Activated naive CD8-positive, alpha-beta T cell treated with anti-CD3 and anti-CD28 coated beads for 36 hours (primary cell): ENCODE results near the gene GAPDH. TPM values are rescaled to one million over a fixed set of nuclear protein-coding genes. Genes with fewer than 3 reads are reported as not detected.
"Not testable (repeated sequence)": the region's sequence is repeated elsewhere in the genome, so short reads cannot be mapped to it uniquely, and the experiment has no call there.

ENCODE experiments used
- DNase-seq: peaks from one replicate; pipeline ENCODE4 v3.0.0; 2021
- H3K27ac Mint-ChIP-seq: one replicate; pipeline ENCODE4 v1.8.0; 2022; ENCODE audit warnings: mild to moderate bottlenecking, moderate library complexity, mixed read lengths
- H3K27me3 Mint-ChIP-seq: one replicate; pipeline ENCODE4 v1.8.0; 2022; ENCODE audit warnings: mild to moderate bottlenecking, mixed read lengths
- H3K36me3 Mint-ChIP-seq: one replicate; pipeline ENCODE4 v1.8.0; 2021; ENCODE audit warnings: mild to moderate bottlenecking, mixed read lengths
- H3K4me1 Mint-ChIP-seq: one replicate; pipeline ENCODE4 v1.8.0; 2021; ENCODE audit warnings: mixed read lengths
- H3K4me3 Mint-ChIP-seq: one replicate; pipeline ENCODE4 v1.8.0; 2022; ENCODE audit warnings: mild to moderate bottlenecking, moderate library complexity, mixed read lengths
- H3K9me3 Mint-ChIP-seq: one replicate; pipeline ENCODE4 v1.8.0; 2022; ENCODE audit warnings: mixed read lengths
- total RNA-seq, 2 experiments: library from RNA; stranded (reverse); gene quantifications; one replicate each; pipeline ENCODE4 v1.2.3, GENCODE V29; 2021

GAPDH gene
- total RNA-seq, 2 experiments from 2014 or later = 8,986 to 9,154 TPM

DNA sequence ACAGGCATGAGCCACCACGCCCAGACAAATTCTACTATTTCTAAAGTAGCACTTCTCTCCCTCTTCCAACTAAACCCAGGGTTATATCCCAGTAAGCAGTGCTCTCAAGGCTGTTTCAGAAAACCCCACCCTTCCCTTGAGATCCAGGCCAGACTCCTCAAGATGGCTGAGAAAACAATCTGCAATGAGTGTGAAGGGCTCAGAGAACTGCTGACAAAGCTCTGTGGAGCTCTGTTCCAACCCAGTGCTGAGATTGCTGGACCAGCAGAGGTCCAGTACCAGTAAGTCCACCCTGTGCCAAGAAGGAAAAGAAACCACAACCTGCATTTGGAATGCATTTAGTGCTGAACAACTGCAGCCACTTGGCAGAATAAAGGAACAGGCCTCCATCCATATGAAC lies 25.2 kb downstream of the GAPDH start:
- Mint-ChIP-seq H3K36me3 (peaks cover 47% of the 10 kb centered on the region), H3K4me3 (no peak overlapping the region), H3K9me3 (no peaks in the 10 kb centered on the region), H3K27me3 (no peaks in the 10 kb centered on the region), H3K4me1 (peaks cover 32% of the 10 kb centered on the region), H3K27ac (peak overlapping the region; percentile 66)
- no peak for DNase-seq

DNA sequence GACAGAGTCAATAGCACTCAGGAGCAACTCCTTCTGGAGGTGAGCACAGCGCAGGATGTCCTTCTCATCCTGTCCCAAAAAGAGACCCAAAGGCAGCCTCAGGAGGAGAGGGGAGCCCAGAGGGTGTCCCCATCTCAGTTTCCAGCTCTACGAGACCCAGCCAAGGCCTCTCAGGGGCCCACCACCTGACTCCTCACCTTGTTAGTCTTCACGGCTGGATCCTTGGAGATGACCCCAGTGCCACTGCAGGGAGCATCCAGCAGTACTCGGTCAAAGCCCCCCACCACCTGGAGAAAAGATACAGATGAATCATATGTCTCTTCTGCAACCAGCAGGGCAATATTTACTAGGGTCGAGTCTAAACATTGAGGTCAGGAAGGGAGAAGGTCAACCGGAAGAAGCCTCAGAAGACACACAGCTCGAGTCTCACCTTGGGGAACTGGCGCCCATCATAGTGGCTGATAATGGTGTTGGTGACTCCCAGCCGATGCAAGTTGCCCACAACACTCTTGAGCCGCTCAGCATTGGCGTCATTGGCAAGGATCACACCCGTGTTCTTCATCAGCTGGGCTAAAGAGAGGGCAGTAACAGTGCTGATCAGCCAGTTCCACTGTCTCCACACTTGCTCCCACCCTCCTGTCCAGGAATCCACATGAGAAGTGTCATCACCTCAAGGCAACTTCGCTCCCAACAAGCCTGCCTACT lies 26.3 kb downstream of the GAPDH start:
- Mint-ChIP-seq H3K36me3 (peaks cover 50% of the 10 kb centered on the region), H3K4me1 (peaks cover 32% of the 10 kb centered on the region), H3K27me3 (no peaks in the 10 kb centered on the region), H3K4me3 (no peak overlapping the region), H3K27ac (peak overlapping the region; percentile 17), H3K9me3 (no peaks in the 10 kb centered on the region)
- no peak for DNase-seq

DNA sequence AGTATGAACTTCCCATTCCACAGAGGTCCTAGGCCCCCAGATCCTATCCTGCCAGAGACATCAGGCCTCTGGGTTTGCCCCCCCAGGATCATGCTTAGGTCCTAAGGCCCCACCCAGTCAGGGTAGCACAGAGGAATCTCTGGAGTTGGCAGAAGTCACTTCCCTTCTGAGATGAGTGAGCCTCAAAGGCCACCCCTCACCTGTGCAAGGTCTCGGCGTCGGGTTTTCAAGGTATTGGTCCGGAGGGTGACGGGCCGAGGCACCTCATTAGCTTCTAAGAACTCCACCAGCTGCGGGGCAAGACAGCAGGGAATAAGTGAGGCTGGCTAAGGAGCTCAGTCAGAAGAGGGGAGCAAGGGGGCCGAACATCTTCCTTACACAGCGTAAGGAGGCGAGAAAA lies 28.6 kb downstream of the GAPDH start:
- no peak overlapping the region for H3K4me3 Mint-ChIP-seq
- no peaks in the 10 kb centered on the region for H3K9me3 Mint-ChIP-seq
- peak overlapping the region; percentile 56 for H3K27ac Mint-ChIP-seq
- peaks cover 42% of the 10 kb centered on the region for H3K4me1 Mint-ChIP-seq
- H3K36me3 Mint-ChIP-seq = peaks cover 64% of the 10 kb centered on the region
- peaks cover under 1% of the 10 kb centered on the region for H3K27me3 Mint-ChIP-seq
- no peak for DNase-seq

DNA sequence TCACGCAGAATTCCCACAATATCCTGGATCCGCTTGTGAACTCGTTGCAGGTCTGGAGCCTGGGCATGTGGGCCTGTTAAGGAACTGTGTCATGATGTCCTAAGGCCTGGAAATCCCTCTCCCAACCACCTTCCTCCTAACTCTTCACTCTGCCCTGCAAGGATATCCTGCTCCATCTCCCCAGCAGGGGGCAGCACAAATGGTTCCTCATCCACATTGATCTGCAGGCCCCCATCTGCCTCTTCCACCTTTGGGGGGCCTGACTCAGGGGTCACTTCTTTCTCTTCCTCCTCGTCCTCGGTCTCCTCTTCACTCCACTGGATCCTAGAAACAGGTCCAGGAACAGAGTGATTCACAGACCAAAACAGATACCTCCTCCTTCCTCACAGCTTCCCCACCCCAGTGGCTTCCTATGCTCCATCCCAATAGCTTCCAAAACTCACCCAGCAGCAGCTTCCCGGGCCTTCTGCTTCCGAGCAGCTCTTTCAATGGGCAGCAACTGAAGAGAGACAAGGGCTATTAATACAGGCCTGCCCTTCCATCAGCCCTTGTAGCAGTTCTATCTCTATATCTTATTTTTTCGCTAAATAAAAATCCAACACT lies 29.2 kb downstream of the GAPDH start:
- peaks cover 70% of the 10 kb centered on the region for H3K36me3 Mint-ChIP-seq
- no peaks in the 10 kb centered on the region for H3K9me3 Mint-ChIP-seq
- no peak overlapping the region for H3K27ac Mint-ChIP-seq
- peaks cover 4% of the 10 kb centered on the region for H3K27me3 Mint-ChIP-seq
- H3K4me1 Mint-ChIP-seq = peaks cover 43% of the 10 kb centered on the region
- DNase-seq = peak; percentile 61
- no peak overlapping the region for H3K4me3 Mint-ChIP-seq

DNA sequence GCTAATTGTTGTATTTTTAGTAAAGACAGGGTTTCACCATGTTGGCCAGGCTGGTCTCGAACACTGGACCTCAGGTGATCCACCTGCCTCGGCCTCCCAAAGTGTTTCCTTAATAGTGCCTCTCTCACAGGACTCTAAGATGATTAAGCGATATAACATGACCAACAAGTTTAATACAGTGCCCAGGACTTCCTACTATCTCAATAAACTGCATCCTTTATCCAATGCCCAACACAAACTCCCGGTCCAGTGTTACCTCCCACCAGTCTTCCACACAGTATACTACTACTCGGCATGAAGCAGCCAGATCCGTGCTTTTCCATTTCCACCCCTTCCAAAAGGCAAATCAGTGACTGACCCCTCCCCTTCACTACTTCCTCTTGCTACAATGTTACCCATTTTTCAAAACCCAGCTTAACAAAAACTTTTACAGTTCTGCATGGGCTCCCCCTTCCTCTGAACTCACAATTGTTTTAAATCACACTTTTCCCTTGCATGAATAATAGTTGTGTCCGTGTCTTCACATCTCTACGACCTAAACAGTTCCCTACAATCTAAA lies 32.9 kb downstream of the GAPDH start:
- Mint-ChIP-seq H3K27ac (peak overlapping the region; percentile 99), H3K27me3 (peaks cover 4% of the 10 kb centered on the region), H3K9me3 (no peaks in the 10 kb centered on the region), H3K4me1 (peaks cover 51% of the 10 kb centered on the region), H3K36me3 (peaks cover 55% of the 10 kb centered on the region), H3K4me3 (peak overlapping the region; percentile 100)
- DNase-seq = no peak

DNA sequence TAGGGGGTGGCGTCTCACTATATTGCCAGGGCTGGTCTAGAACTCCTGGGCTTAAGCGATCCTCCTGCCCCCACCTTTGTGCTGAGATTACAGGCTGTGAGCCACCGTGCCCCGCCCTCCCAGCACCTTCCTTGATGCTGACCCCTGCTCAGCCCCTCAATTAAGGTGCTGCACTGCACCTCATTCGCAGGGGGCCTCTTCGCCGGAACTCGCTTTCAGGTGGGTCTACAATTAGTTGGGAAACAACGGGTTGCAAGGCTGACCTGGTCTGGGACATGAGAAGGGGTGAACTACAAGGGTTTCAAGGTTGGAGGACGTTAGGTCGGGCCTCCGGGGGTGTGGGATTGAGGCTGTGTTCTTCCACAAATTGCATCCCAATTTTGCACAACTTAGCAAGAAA lies 35.0 kb downstream of the GAPDH start:
- peak overlapping the region; percentile 100 for H3K4me3 Mint-ChIP-seq
- H3K36me3 Mint-ChIP-seq = peaks cover 48% of the 10 kb centered on the region
- H3K4me1 Mint-ChIP-seq = peaks cover 46% of the 10 kb centered on the region
- peak overlapping the region; percentile 34 for H3K27ac Mint-ChIP-seq
- peaks cover 4% of the 10 kb centered on the region for H3K27me3 Mint-ChIP-seq
- DNase-seq = no peak
- H3K9me3 Mint-ChIP-seq = no peaks in the 10 kb centered on the region

DNA sequence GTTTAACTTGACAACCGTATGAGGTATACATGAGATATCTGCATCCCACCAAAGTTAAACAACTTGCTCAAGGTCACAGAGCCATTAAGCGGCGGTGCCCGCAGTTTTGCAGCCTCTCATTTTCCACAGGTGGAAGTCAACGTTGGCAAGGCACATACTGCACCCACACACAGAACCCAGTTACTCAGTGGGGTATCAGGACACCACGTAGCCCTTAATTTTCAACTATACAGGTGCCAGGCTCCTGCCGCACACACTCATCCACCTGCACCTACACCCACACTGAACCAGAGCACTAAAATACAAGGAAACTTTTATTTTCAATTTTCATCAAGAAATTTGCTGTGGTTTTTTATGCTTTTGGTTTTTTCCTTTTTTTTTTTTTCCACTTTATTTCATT lies 35.5 kb downstream of the GAPDH start:
- H3K27ac Mint-ChIP-seq = peak overlapping the region; percentile 64
- peak overlapping the region; percentile 100 for H3K4me3 Mint-ChIP-seq
- H3K27me3 Mint-ChIP-seq = peaks cover 4% of the 10 kb centered on the region
- peaks cover 43% of the 10 kb centered on the region for H3K36me3 Mint-ChIP-seq
- H3K9me3 Mint-ChIP-seq = no peaks in the 10 kb centered on the region
- DNase-seq = no peak
- H3K4me1 Mint-ChIP-seq = peaks cover 45% of the 10 kb centered on the region

DNA sequence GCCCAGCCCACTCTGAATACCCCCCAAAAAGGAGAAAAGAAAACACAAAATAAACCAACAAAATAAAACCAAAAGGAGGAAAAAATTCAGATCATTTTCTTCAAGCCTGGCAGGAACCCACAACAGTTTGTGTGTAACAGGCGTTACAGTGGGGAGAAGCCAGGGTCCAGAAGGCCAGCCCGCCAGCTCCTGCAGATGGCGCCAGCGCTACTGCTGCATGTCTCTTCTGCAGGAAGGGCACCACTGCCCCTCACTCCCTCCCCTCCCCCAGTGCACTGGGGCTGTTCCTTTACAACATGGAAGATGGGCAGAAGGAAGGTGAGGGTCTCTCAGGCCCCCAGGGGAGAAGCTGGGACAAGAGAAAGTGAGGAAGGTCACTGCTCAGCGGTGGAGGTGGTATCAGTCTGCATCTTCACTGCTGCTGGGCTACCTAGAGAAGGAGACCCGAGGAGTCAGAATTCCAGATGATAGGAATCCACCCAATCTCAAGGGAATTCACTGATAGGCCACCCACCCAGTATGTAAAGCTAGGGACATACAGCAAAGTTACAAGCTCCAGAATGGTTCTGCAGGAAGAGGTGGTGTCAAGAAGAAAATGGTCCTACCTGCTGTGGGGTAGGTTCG lies 36.1 kb downstream of the GAPDH start:
- Mint-ChIP-seq H3K4me1 (peaks cover 44% of the 10 kb centered on the region), H3K27ac (peak overlapping the region; percentile 64), H3K36me3 (peaks cover 38% of the 10 kb centered on the region)

DNA sequence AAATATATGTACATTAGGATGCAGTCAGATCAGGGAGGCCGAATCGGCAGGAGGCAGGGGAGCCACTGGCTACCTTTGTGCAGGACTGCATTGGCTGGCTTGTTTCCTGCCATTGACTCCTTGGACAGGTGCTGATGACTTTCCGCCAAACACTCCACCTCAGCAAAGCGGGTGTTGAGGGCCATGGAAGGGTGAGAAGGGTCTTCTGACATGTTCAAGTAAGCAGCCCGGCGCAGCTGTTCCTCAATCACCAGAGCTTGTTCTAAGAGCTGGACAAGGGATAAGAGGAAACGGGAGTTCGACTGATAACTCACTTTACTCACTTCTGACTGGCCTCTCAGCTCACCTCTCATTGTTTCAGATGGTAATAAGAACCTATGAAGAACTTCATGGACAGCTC lies 38.7 kb downstream of the GAPDH start:
- H3K9me3 Mint-ChIP-seq = no peaks in the 10 kb centered on the region
- peaks cover 23% of the 10 kb centered on the region for H3K4me1 Mint-ChIP-seq
- DNase-seq = no peak
- no peak overlapping the region for H3K27ac Mint-ChIP-seq
- H3K27me3 Mint-ChIP-seq = peaks cover 2% of the 10 kb centered on the region
- no peak overlapping the region for H3K4me3 Mint-ChIP-seq
- H3K36me3 Mint-ChIP-seq = peaks cover 21% of the 10 kb centered on the region

More for the DNA sequence above, 36.1 kb downstream of the GAPDH start:
- no peaks in the 10 kb centered on the region for H3K9me3 Mint-ChIP-seq
- H3K4me3 Mint-ChIP-seq = peak overlapping the region; percentile 8
- H3K27me3 Mint-ChIP-seq = peaks cover 4% of the 10 kb centered on the region
- DNase-seq = peak; percentile 50

DNA sequence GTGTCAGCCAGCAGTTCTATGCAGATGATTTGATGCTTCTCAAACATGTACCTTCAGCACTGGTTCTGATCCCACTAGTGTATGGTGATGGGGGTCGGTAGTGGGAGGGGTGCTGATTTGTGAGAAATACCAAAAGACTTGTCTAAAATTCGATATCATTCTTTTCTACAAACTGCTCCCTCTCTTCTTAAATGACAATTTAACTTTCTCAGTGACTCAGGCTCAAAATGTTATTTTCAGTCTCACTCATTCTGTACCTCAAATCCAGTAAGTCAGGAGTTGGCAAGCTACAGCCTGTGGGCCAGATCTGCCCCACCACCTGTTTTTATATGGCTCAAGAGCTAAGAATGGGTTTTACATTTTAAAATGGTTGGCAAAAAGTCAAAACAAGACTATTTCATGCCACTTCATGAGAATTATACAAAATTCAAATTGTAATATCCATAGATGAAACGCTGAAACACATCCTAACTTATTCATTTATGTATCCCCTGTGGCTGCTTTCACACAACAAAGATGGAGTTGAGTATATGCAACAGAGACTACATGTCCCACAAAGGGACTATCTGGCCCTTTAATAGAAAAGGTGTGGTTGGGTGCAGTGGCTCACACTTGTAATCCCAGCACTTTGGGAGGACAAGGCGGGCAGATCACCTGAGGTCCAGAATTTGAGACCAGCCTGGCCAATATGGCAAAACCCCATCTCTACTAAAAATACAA lies 40.4 kb downstream of the GAPDH start:
- Mint-ChIP-seq H3K4me1 (peaks cover 18% of the 10 kb centered on the region), H3K36me3 (peaks cover 18% of the 10 kb centered on the region), H3K9me3 (no peaks in the 10 kb centered on the region), H3K27ac (peak overlapping the region; percentile 7), H3K4me3 (no peak overlapping the region), H3K27me3 (no peaks in the 10 kb centered on the region)
- no peak for DNase-seq

DNA sequence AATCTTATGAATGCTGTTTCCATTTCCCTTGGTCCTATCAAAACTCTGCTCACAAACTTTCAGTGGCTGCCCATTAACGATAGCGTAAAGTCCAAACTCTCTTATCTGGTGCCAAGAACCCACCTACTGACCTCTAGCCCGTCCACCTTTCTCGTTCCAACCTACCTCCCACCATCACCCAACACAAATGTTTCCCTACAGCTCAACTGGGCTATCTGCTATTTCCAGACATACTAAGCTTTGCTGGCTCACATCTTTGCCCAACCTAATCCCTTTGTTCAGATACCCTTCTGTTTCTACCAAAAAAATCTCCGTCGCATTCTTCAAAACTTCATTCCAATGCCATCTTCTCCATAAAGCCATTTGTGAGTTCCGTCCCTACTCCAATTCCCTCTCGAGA lies 41.3 kb downstream of the GAPDH start:
- Mint-ChIP-seq H3K36me3 (peaks cover 17% of the 10 kb centered on the region), H3K27ac (peak overlapping the region; percentile 36), H3K4me3 (no peak overlapping the region), H3K27me3 (no peaks in the 10 kb centered on the region), H3K4me1 (peaks cover 9% of the 10 kb centered on the region), H3K9me3 (no peaks in the 10 kb centered on the region)
- DNase-seq = no peak

DNA sequence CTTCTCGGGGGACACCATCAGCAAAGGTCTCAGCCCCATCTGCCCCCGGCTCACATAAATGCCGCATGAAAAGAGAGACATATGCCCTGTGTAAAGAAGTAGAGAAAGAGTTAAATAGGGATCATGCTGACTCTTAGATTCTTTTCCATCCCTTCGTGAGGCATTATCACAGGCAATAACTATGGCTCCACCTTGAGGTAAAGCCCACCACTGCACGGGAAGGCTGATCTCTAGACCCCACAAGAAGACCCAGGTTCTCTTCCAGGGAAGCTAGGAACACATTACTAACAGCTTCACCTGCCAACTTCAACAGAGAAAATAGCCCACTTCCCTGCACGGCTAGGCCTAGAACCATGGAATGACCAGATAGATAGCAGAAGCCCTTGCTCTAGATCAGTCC lies 47.9 kb downstream of the GAPDH start:
- H3K27ac Mint-ChIP-seq = peak overlapping the region; percentile 10
- no peaks in the 10 kb centered on the region for H3K27me3 Mint-ChIP-seq
- H3K4me1 Mint-ChIP-seq = peaks cover 4% of the 10 kb centered on the region
- no peak for DNase-seq
- no peak overlapping the region for H3K4me3 Mint-ChIP-seq
- peaks cover 29% of the 10 kb centered on the region for H3K36me3 Mint-ChIP-seq
- H3K9me3 Mint-ChIP-seq = no peaks in the 10 kb centered on the region

DNA sequence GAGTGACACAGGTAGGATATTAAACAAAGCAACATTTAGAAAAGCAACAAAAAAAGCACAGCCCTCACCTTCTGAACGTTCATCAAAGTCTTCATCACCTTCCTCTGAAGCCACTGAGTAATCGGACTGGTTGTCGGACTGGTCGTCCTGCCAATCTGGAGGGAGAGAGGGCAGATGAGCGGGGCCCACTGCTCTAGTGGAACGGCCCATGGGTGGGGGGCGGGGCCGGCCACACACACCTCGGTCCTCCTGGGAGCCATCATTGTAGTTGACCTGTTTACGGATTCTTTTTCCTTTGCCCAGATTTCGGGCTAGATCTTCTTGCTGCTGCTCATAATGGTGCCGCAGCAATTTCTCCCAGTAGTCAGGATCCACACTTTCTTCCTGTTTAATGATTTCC lies 48.6 kb downstream of the GAPDH start:
- no peak for DNase-seq
- peaks cover 37% of the 10 kb centered on the region for H3K36me3 Mint-ChIP-seq
- peaks cover 4% of the 10 kb centered on the region for H3K4me1 Mint-ChIP-seq
- no peak overlapping the region for H3K4me3 Mint-ChIP-seq
- no peaks in the 10 kb centered on the region for H3K9me3 Mint-ChIP-seq
- no peaks in the 10 kb centered on the region for H3K27me3 Mint-ChIP-seq
- H3K27ac Mint-ChIP-seq = no peak overlapping the region

DNA sequence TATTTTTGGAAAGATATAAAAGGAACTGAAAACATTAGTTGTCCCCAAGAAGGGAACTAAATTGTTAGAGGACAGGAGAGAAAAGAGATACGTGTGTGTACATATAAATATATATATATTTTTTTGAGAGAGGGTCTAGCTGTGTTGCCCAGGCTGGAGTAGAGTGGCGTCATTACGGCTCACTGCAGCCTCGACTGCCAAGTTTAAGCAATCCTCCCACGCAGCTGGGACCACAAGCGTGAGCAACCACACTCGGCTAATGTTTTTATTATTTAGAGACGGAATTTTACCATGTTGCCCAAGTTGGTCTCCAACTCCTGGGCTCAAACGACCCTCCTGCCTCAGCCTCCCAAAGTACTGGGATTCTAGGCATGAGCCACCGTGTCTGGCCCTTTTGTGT lies 50.0 kb downstream of the GAPDH start:
- H3K36me3 Mint-ChIP-seq = peaks cover 37% of the 10 kb centered on the region
- no peaks in the 10 kb centered on the region for H3K4me1 Mint-ChIP-seq
- no peaks in the 10 kb centered on the region for H3K9me3 Mint-ChIP-seq
- H3K27me3 Mint-ChIP-seq = no peaks in the 10 kb centered on the region
- no peak for DNase-seq
- no peak overlapping the region for H3K4me3 Mint-ChIP-seq
- no peak overlapping the region for H3K27ac Mint-ChIP-seq

DNA sequence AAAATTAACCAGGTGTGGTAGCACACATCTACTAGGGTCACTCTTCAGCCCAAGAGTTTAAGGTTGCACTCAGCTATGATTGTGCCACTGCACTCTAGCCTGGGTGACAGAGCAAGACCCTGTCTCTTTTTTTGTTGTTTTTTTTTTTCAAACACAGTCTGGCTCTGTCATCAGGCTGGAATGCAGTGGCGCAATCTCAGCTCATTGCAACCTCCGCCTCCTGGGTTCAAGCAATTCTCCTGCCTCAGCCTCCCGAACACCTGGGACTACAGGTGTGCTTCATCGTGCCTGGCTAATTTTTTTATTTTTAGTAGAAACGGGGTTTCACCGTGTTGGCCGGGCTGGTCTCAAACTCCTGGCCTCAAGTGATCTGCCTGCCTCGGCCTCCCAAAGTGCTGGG lies 52.3 kb downstream of the GAPDH start:
- H3K36me3 Mint-ChIP-seq = peaks cover 36% of the 10 kb centered on the region

More for the DNA sequence above, 52.3 kb downstream of the GAPDH start:
- DNase-seq, H3K9me3 Mint-ChIP-seq, H3K27me3 Mint-ChIP-seq, H3K4me1 Mint-ChIP-seq, H3K4me3 Mint-ChIP-seq: not testable (repeated sequence)
- H3K27ac Mint-ChIP-seq = peak overlapping the region; percentile 34
